CD4-positive, alpha-beta T cell (primary cell): ENCODE results near the gene GLIPR2. TPM values are rescaled to one million over a fixed set of nuclear protein-coding genes. Genes with fewer than 3 reads are reported as not detected.
A peak's percentile ranks its signal among the peaks of the same experiment; 100 is the strongest.

ENCODE experiments used
- ATAC-seq: fragments of 200-7000 bp; cut with Tn5 transposase; one replicate; pipeline ENCODE4 v1.10.0; 2022; ENCODE audit warnings: mild to moderate bottlenecking; ENCODE audit not compliant: poor library complexity
- CTCF ChIA-PET: fragments of 350-600 bp; sonication (Branson Sonifier 250); formaldehyde crosslinking; loops from one replicate; lab custom pipeline; 2021; ENCODE audit warnings: antibody characterized with exemption, inconsistent platforms; lab: Charles Lee
- POLR2A ChIA-PET: fragments of 350-600 bp; sonication (Branson Sonifier 250); formaldehyde crosslinking; loops from one replicate; lab custom pipeline; 2021; ENCODE audit warnings: antibody characterized with exemption, inconsistent platforms; lab: Charles Lee
- DNase-seq, 14 experiments: peaks; one replicate each; pipeline ENCODE4 v3.0.0-alpha.2; 2013 to 2020; ENCODE audit warnings: mixed read lengths in 2 of 14
- H3K27ac ChIP-seq, 2 donors: one replicate each; pipeline versions ENCODE4 v1.5.1 to v1.7.0; 2013; ENCODE audit warnings: low read length in 2 of 2, low read depth in 1 of 2, mild to moderate bottlenecking in 1 of 2
- H3K27me3 ChIP-seq, 2 experiments: 1 replicate in 1 of 2; 2 replicates in 1 of 2; pipeline versions ENCODE4 v1.6.1 to v1.7.0; 2013; ENCODE audit warnings: low read length in 2 of 2, control low read depth in 1 of 2, mild to moderate bottlenecking in 1 of 2, moderate library complexity in 1 of 2; ENCODE audit not compliant: insufficient read depth in 2 of 2, control insufficient read depth in 1 of 2
- H3K36me3 ChIP-seq: one replicate; pipeline ENCODE4 v1.6.1; 2013; ENCODE audit warnings: low read length, control low read depth; ENCODE audit not compliant: insufficient read depth
- H3K4me1 ChIP-seq: one replicate; pipeline ENCODE4 v1.6.1; 2013; ENCODE audit warnings: low read length, control low read depth; ENCODE audit not compliant: insufficient read depth
- H3K4me3 ChIP-seq: one replicate; pipeline ENCODE4 v1.5.1; 2013; ENCODE audit warnings: mild to moderate bottlenecking, low read length, moderate library complexity
- H3K9me3 ChIP-seq, 2 experiments: 1 replicate in 1 of 2; 2 replicates in 1 of 2; pipeline versions ENCODE4 v1.6.1 to v1.7.0; 2013; ENCODE audit warnings: low read length in 2 of 2, mild to moderate bottlenecking in 2 of 2, control low read depth in 1 of 2, moderate library complexity in 1 of 2; ENCODE audit not compliant: control insufficient read depth in 1 of 2, insufficient read depth in 1 of 2
- H3K27ac Mint-ChIP-seq: one replicate; pipeline ENCODE4 v1.8.0; 2020; ENCODE audit warnings: mixed read lengths
- H3K27me3 Mint-ChIP-seq: one replicate; pipeline ENCODE4 v1.8.0; 2021; ENCODE audit warnings: mixed read lengths
- H3K36me3 Mint-ChIP-seq: one replicate; pipeline ENCODE4 v1.8.0; 2021; ENCODE audit warnings: low read depth, mixed read lengths
- H3K4me1 Mint-ChIP-seq: one replicate; pipeline ENCODE4 v1.8.0; 2021; ENCODE audit warnings: low read depth, mixed read lengths
- H3K4me3 Mint-ChIP-seq: one replicate; pipeline ENCODE4 v1.8.0; 2020; ENCODE audit warnings: mild to moderate bottlenecking, mixed read lengths
- H3K9me3 Mint-ChIP-seq: one replicate; pipeline ENCODE4 v1.8.0; 2020; ENCODE audit warnings: mixed read lengths
- intact Hi-C, 2 experiments: fragments of 100-400 bp; cut with DNase I in 1 of 2; cut with micrococcal nuclease in 1 of 2; formaldehyde crosslinking; loops; one replicate each; pipeline versions ENCODE4 v1.15.1 to v1.9.0; 2023 to 2025; cut with DNase I, micrococcal nuclease
- total RNA-seq, 174 experiments: library from RNA in 2 of 174; stranded (reverse) in 2 of 174; gene quantifications; one replicate each; pipeline ENCODE4 v1.2.3 and lab custom pipeline; 2021 to 2026
- TF ChIP-seq, protein P1 (sequence below): fragments of 200-600 bp; IDR thresholded peaks from one replicate; pipeline ENCODE4 v1.8.0; 2022; ENCODE audit warnings: antibody characterized with exemption, mild to moderate bottlenecking

GLIPR2 gene
- total RNA-seq, 2 experiments from 2014 or later, result 13.6 to 13.7 TPM

DNA sequence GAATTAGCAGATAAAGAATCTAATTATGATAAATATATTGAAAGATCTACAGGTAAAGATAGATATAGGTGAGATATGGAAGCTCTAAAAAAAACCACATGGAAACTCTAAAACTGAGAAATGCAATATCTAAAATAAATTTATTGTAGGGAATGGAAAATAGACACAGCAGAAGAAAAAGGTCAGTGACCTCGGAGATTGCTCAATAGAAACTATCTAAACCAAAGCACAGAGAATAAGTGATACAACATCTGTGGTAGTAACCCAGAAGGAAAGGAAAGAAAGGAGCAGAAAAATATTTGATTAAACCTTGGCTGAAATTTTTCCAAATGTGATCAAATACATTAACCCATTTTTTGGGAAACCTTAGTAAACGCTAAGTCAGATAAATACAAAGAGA lies 43.1 kb upstream of the GLIPR2 start:
- peaks cover 12% of the 10 kb centered on the region for H3K4me1 Mint-ChIP-seq
- ChIA-PET POLR2A (interaction anchor here (0.7 kb wide), 1 partner anchor 12 kb away, joined by 3 read pairs; no protein-coding TSS in a partner anchor), CTCF (no interaction called here)
- TF ChIP-seq, protein P1, sequence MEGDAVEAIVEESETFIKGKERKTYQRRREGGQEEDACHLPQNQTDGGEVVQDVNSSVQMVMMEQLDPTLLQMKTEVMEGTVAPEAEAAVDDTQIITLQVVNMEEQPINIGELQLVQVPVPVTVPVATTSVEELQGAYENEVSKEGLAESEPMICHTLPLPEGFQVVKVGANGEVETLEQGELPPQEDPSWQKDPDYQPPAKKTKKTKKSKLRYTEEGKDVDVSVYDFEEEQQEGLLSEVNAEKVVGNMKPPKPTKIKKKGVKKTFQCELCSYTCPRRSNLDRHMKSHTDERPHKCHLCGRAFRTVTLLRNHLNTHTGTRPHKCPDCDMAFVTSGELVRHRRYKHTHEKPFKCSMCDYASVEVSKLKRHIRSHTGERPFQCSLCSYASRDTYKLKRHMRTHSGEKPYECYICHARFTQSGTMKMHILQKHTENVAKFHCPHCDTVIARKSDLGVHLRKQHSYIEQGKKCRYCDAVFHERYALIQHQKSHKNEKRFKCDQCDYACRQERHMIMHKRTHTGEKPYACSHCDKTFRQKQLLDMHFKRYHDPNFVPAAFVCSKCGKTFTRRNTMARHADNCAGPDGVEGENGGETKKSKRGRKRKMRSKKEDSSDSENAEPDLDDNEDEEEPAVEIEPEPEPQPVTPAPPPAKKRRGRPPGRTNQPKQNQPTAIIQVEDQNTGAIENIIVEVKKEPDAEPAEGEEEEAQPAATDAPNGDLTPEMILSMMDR, result no peak
- no peaks in the 10 kb centered on the region for H3K27me3 Mint-ChIP-seq
- H3K27me3 ChIP-seq, result no peaks in the 10 kb centered on the region
- peak overlapping the region; percentile 81 for H3K27ac Mint-ChIP-seq
- no peaks in the 10 kb centered on the region for H3K9me3 Mint-ChIP-seq
- intact Hi-C loops, result no loop called here
- ATAC-seq (no peak), DNase-seq (no peak)
- H3K4me3 ChIP-seq, result no peak overlapping the region
- H3K9me3 ChIP-seq, result no peaks in the 10 kb centered on the region
- no peaks in the 10 kb centered on the region for H3K36me3 Mint-ChIP-seq
- no peak overlapping the region for H3K27ac ChIP-seq
- H3K4me3 Mint-ChIP-seq, result no peak overlapping the region
- H3K36me3 ChIP-seq, result no peaks in the 10 kb centered on the region
- H3K4me1 ChIP-seq, result peaks cover 8% of the 10 kb centered on the region

DNA sequence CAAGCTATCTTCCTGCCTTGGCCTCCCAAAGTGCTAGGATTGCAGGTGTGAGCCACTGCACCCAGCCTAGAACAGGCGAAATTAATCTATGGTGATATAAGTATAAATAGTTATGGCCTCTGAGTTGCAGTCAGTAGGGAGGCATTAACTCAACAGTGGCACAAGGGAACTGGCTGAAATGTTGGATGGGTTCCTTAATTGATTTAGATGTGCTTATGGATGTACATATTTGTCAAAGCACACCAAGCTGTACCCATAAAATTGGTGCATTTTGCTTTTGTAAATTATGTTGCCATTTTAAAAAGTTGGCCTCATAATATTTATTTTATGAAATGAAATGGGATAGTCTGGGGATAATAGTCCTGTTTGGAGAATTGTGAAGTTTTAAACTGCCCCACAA lies 36.8 kb upstream of the GLIPR2 start:
- Mint-ChIP-seq H3K4me1 (peaks cover 10% of the 10 kb centered on the region), H3K9me3 (no peaks in the 10 kb centered on the region), H3K36me3 (peaks cover 10% of the 10 kb centered on the region), H3K27me3 (no peaks in the 10 kb centered on the region), H3K4me3 (no peak overlapping the region), H3K27ac (no peak overlapping the region)
- Histone ChIP-seq H3K4me1 (peaks cover 8% of the 10 kb centered on the region), H3K27ac (no peak overlapping the region), H3K9me3 (no peaks in the 10 kb centered on the region), H3K27me3 (no peaks in the 10 kb centered on the region), H3K36me3 (no peaks in the 10 kb centered on the region), H3K4me3 (no peak overlapping the region)
- POLR2A ChIA-PET, result no interaction called here
- TF ChIP-seq, protein P1, result no peak
- intact Hi-C loops, result no loop called here
- CTCF ChIA-PET, result interaction anchor here (0.9 to 10.0 kb wide), 3 partner anchors 14 to 77 kb away, joined by 3 to 122 read pairs (median 4); partner anchors contain the start of gene CCIN
- ATAC-seq (no peak), DNase-seq (no peak)

- no peaks in the 10 kb centered on the region for H3K9me3 Mint-ChIP-seq
- ChIA-PET CTCF (interaction anchor here (0.9 to 10.0 kb wide), 3 partner anchors 14 to 76 kb away, joined by 3 to 122 read pairs (median 4); partner anchors contain the start of gene CCIN), POLR2A (no interaction called here)
- Histone ChIP-seq H3K27me3 (no peaks in the 10 kb centered on the region), H3K9me3 (no peaks in the 10 kb centered on the region), H3K4me3 (no peak overlapping the region), H3K4me1 (peaks cover 8% of the 10 kb centered on the region), H3K36me3 (peaks cover 3% of the 10 kb centered on the region), H3K27ac (no peak overlapping the region)
- H3K27ac Mint-ChIP-seq, result no peak overlapping the region
- intact Hi-C loops, result no loop called here
- H3K36me3 Mint-ChIP-seq, result peaks cover 16% of the 10 kb centered on the region
- DNase-seq (no peak), ATAC-seq (no peak)
- no peaks in the 10 kb centered on the region for H3K27me3 Mint-ChIP-seq
- peaks cover 10% of the 10 kb centered on the region for H3K4me1 Mint-ChIP-seq
- no peak overlapping the region for H3K4me3 Mint-ChIP-seq
- TF ChIP-seq, protein P1, result no peak
Measured at GRCh38 chr9:36100532-36100931, 36.0 kb upstream of the GLIPR2 start.
